ENCODE data around the gene CDC42EP4. TPM values are rescaled to one million over a fixed set of nuclear protein-coding genes. Genes with fewer than 3 reads are reported as not detected.
"Not testable (repeated sequence)": the region's sequence is repeated elsewhere in the genome, so short reads cannot be mapped to it uniquely, and the experiment has no call there.

The CDC42EP4 gene
- total and polyA plus RNA-seq, 4 donors, result 50.4 to 106 (median 78.1) TPM

DNA sequence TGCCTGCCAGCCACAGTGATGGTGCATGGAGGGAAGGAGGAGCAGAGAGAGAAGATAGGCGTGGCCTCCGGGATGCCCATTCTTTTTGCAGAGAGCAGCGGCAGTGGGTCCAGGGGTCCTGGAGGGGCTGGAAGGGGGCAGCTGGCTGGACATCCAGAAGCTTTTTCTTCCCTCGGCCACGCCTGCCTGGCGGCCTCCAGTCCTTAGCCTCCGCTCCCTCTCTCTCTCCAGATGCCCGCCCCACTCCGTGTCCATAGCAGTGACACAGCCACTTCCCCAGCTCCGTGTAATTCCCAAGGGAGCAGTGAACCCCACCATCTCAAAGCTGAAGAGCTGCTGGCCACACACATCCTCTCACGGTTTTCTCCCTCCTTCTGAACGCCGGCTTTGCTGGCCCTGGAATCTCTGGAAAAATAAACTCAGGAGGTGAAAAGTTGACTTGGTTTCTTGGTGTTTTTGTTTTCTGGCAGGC lies 26.3 kb upstream of the CDC42EP4 start:
- H3K4me1 ChIP-seq (ENCODE audit: control insufficient read depth, insufficient read depth, low read length), result peaks cover 66% of the 10 kb centered on the region
- peaks cover 25% of the 10 kb centered on the region for H3K36me3 ChIP-seq (ENCODE audit: control insufficient read depth, insufficient read depth, low read length)
- no peaks in the 10 kb centered on the region for H3K9me3 ChIP-seq (ENCODE audit: control insufficient read depth, insufficient read depth, low read length)
- DNase-seq (ENCODE audit: low read depth in 4 of 6, low spot score in 6 of 6), result peak in 2 of 6 donors; percentile 52 to 80
- peak overlapping the region; percentile 93 for H3K27ac ChIP-seq (ENCODE audit: low read depth, low read length)
- H3K27me3 ChIP-seq (ENCODE audit: control insufficient read depth, insufficient read depth, low read length), result no peaks in the 10 kb centered on the region
- WGBS (ENCODE audit: insufficient coverage), result 37% methylated on average over 10 of the region's 13 CpGs
- H3K4me3 ChIP-seq (ENCODE audit: low read depth, low read length), result peak overlapping the region; percentile 16

DNA sequence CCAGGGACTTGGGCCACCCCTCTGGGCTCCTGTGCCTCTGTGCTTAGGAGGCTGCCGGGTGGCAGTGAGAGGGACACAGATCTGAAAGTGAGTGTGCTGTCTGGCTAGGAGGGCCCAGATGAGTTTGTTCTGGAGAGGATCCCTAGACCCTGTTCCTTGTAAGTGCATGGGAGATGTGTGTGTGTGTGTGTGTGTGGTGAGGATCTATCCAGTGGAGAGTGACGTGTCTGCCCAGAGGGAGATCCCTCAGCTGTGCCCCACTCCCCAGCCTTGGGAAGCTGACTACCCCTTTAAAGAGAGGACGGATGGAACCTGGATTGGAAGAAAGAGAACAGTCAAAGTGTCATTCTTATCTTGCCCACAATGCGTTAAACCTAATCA lies 25.5 kb upstream of the CDC42EP4 start:
- H3K27ac ChIP-seq (ENCODE audit: low read depth, low read length), result peak overlapping the region; percentile 93
- DNase-seq (ENCODE audit: low read depth in 4 of 6, low spot score in 6 of 6), result peak in 1 of 6 donors; percentile 32
- H3K27me3 ChIP-seq (ENCODE audit: control insufficient read depth, insufficient read depth, low read length), result no peaks in the 10 kb centered on the region
- 69% methylated on average over 1 of the region's 4 CpGs for WGBS (ENCODE audit: insufficient coverage)
- H3K9me3 ChIP-seq (ENCODE audit: control insufficient read depth, insufficient read depth, low read length), result no peaks in the 10 kb centered on the region
- H3K36me3 ChIP-seq (ENCODE audit: control insufficient read depth, insufficient read depth, low read length), result peaks cover 24% of the 10 kb centered on the region
- H3K4me3 ChIP-seq (ENCODE audit: low read depth, low read length), result no peak overlapping the region
- H3K4me1 ChIP-seq (ENCODE audit: control insufficient read depth, insufficient read depth, low read length), result peaks cover 58% of the 10 kb centered on the region

- DNase-seq (ENCODE audit: low read depth in 4 of 6, low spot score in 6 of 6), result peak in 1 of 6 donors; percentile 57
- Histone ChIP-seq H3K4me1 (ENCODE audit: control insufficient read depth, insufficient read depth, low read length) (peaks cover 52% of the 10 kb centered on the region), H3K36me3 (ENCODE audit: control insufficient read depth, insufficient read depth, low read length) (peaks cover 22% of the 10 kb centered on the region), H3K27ac (ENCODE audit: low read depth, low read length) (peak overlapping the region; percentile 93), H3K27me3 (ENCODE audit: control insufficient read depth, insufficient read depth, low read length) (no peaks in the 10 kb centered on the region), H3K9me3 (ENCODE audit: control insufficient read depth, insufficient read depth, low read length) (no peaks in the 10 kb centered on the region), H3K4me3 (ENCODE audit: low read depth, low read length) (no peak overlapping the region)
- WGBS (ENCODE audit: insufficient coverage), result 76% methylated on average over 10 of the region's 13 CpGs
Measured at GRCh38 chr17:73336408-73337329, 24.9 kb upstream of the CDC42EP4 start.

DNA sequence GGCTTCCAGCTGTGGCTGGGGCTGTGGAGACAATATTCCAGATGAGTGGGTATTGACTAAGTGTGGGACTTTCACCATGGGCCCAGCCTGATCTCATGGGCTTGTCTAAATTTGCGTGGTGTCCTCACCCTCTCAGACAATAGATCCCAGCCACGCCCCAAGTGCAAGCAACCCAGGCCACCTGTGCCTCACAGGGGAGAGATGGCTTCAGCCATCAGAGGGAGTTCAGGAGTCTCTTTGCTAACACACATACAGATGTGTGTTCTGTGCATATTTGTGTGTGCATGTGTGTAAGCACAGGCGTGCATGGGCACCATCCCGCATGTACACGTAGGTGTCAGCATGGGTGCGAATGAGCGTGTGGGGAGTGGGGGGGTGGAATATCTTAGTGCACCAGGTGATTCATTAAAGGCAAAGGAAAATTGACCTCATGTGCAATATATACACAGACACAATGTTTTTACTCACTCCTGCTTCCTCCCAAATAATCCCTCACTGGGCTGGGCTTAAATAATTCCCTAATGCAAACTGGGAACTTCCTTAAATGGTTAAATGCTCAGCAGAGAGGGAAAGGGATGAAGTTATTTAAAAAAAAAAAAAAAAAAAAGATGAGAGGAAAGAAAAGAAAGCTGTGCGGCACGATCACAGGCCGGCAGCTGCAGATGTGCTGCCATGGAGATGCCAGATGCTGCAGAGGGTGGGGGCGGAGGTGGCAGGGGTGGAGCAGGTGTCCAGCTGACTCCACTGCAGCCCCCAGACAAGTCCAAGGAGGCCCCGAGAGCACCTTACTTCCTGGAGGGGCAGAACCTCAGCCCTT lies 24.0 kb upstream of the CDC42EP4 start:
- Histone ChIP-seq H3K9me3 (ENCODE audit: control insufficient read depth, insufficient read depth, low read length) (no peaks in the 10 kb centered on the region), H3K4me3 (ENCODE audit: low read depth, low read length) (no peak overlapping the region), H3K27ac (ENCODE audit: low read depth, low read length) (peak overlapping the region; percentile 93), H3K4me1 (ENCODE audit: control insufficient read depth, insufficient read depth, low read length) (peaks cover 46% of the 10 kb centered on the region), H3K36me3 (ENCODE audit: control insufficient read depth, insufficient read depth, low read length) (peaks cover 22% of the 10 kb centered on the region), H3K27me3 (ENCODE audit: control insufficient read depth, insufficient read depth, low read length) (no peaks in the 10 kb centered on the region)
- 68% methylated on average over 8 of the region's 12 CpGs for WGBS (ENCODE audit: insufficient coverage)
- DNase-seq (ENCODE audit: low read depth in 4 of 6, low spot score in 6 of 6), result peak in 1 of 6 donors; percentile 14

DNA sequence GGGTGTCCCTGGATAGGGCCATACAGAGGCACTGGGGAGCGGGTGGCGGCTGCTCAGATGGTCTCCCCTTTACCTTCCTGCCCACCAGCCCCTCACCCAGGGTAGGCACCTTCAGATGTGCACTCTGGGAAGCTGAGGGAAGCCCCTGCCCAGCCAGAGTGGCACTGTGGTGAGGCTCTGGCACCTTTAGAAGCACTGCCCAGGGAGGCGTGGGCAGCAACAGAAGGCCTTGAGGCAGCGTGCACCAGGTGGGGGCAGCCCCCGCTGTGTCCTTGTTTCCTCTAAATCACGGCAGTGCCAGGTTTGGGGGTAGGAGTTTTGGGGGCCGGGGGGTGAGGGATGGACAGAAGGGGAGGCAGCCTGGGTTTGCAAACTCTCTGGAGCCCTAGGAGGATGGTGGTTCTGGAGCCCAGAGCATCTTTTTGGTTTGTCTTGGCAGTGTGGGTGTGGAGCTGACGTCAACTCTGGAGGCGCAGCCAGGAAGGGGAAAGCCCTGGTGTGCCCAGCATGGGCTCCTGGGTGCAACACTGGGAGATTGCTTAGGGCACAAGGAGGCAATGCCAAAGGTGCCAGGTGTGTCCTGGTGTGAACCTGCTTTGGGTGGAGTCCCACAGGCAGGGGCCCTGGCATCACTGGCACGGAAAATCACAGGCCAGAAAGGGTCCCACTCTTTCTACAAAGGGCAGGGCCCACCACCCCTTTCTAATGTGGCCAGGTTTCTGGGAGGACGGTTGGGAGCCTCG lies 23.1 kb upstream of the CDC42EP4 start:
- H3K4me1 ChIP-seq (ENCODE audit: control insufficient read depth, insufficient read depth, low read length), result peaks cover 46% of the 10 kb centered on the region
- H3K27ac ChIP-seq (ENCODE audit: low read depth, low read length), result no peak overlapping the region
- H3K36me3 ChIP-seq (ENCODE audit: control insufficient read depth, insufficient read depth, low read length), result peaks cover 22% of the 10 kb centered on the region
- DNase-seq (ENCODE audit: low read depth in 4 of 6, low spot score in 6 of 6), result no peak
- H3K27me3 ChIP-seq (ENCODE audit: control insufficient read depth, insufficient read depth, low read length), result no peaks in the 10 kb centered on the region
- 76% methylated on average over 10 of the region's 12 CpGs for WGBS (ENCODE audit: insufficient coverage)
- H3K4me3 ChIP-seq (ENCODE audit: low read depth, low read length), result no peak overlapping the region
- no peaks in the 10 kb centered on the region for H3K9me3 ChIP-seq (ENCODE audit: control insufficient read depth, insufficient read depth, low read length)

GRCh38 chr17:73333445-73333844 lies 21.6 kb upstream of the CDC42EP4 start:
- not testable (repeated sequence) for H3K27me3 ChIP-seq (ENCODE audit: control insufficient read depth, insufficient read depth, low read length); H3K27ac ChIP-seq (ENCODE audit: low read depth, low read length); DNase-seq (ENCODE audit: low read depth in 4 of 6, low spot score in 6 of 6); H3K9me3 ChIP-seq (ENCODE audit: control insufficient read depth, insufficient read depth, low read length); H3K4me3 ChIP-seq (ENCODE audit: low read depth, low read length)
- Histone ChIP-seq H3K4me1 (ENCODE audit: control insufficient read depth, insufficient read depth, low read length) (peaks cover 32% of the 10 kb centered on the region), H3K36me3 (ENCODE audit: control insufficient read depth, insufficient read depth, low read length) (peaks cover 16% of the 10 kb centered on the region)
- 91% methylated on average over 5 of the region's 9 CpGs for WGBS (ENCODE audit: insufficient coverage)

GRCh38 chr17:73331060-73331459 lies 19.3 kb upstream of the CDC42EP4 start:
- Histone ChIP-seq H3K4me1 (ENCODE audit: control insufficient read depth, insufficient read depth, low read length) (peaks cover 9% of the 10 kb centered on the region), H3K36me3 (ENCODE audit: control insufficient read depth, insufficient read depth, low read length) (peaks cover 3% of the 10 kb centered on the region), H3K27ac (ENCODE audit: low read depth, low read length) (no peak overlapping the region), H3K27me3 (ENCODE audit: control insufficient read depth, insufficient read depth, low read length) (no peaks in the 10 kb centered on the region), H3K4me3 (ENCODE audit: low read depth, low read length) (no peak overlapping the region), H3K9me3 (ENCODE audit: control insufficient read depth, insufficient read depth, low read length) (no peaks in the 10 kb centered on the region)
- no peak for DNase-seq (ENCODE audit: low read depth in 4 of 6, low spot score in 6 of 6)
- no CpG with 5 or more reads among the region's 3 CpGs for WGBS (ENCODE audit: insufficient coverage)

- Histone ChIP-seq H3K36me3 (ENCODE audit: control insufficient read depth, insufficient read depth, low read length) (no peaks in the 10 kb centered on the region), H3K27ac (ENCODE audit: low read depth, low read length) (no peak overlapping the region), H3K27me3 (ENCODE audit: control insufficient read depth, insufficient read depth, low read length) (no peaks in the 10 kb centered on the region), H3K4me1 (ENCODE audit: control insufficient read depth, insufficient read depth, low read length) (peaks cover 7% of the 10 kb centered on the region), H3K9me3 (ENCODE audit: control insufficient read depth, insufficient read depth, low read length) (no peaks in the 10 kb centered on the region), H3K4me3 (ENCODE audit: low read depth, low read length) (no peak overlapping the region)
- DNase-seq (ENCODE audit: low read depth in 4 of 6, low spot score in 6 of 6), result peak in 1 of 6 donors; percentile 82
- WGBS (ENCODE audit: insufficient coverage), result 93% methylated on average over 5 of the region's 7 CpGs
Measured at GRCh38 chr17:73327676-73328075, 15.9 kb upstream of the CDC42EP4 start.

GRCh38 chr17:73325527-73325842 lies 13.7 kb upstream of the CDC42EP4 start:
- Histone ChIP-seq H3K27ac (ENCODE audit: low read depth, low read length) (no peak overlapping the region), H3K36me3 (ENCODE audit: control insufficient read depth, insufficient read depth, low read length) (no peaks in the 10 kb centered on the region), H3K27me3 (ENCODE audit: control insufficient read depth, insufficient read depth, low read length) (no peaks in the 10 kb centered on the region), H3K4me1 (ENCODE audit: control insufficient read depth, insufficient read depth, low read length) (peaks cover 12% of the 10 kb centered on the region), H3K4me3 (ENCODE audit: low read depth, low read length) (no peak overlapping the region), H3K9me3 (ENCODE audit: control insufficient read depth, insufficient read depth, low read length) (no peaks in the 10 kb centered on the region)
- DNase-seq (ENCODE audit: low read depth in 4 of 6, low spot score in 6 of 6), result peak in 1 of 6 donors; percentile 85
- WGBS (ENCODE audit: insufficient coverage), result 56% methylated on average over 2 of the region's 4 CpGs

All from spinal cord (tissue), 10 donors.